ENCODE data around the gene COBL.

DNA sequence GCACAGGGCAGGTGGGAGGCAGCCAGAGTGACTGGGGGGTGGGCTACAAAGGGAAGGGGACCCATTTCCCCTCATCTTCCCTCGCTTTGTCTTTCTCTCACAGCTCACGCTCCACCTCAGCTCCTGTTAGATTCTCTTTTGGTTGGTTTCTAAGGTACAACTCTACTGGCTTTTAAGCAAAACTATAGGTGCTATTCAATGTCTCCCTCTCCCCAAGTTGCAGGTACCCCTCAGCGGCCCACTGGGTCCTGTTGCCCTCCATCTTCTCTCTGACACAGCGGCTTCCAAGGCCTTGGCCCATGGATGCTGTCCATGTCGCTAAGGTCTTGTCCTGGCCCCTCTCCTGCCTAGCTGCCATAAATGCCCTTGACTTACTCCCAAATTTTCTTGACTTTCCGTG, 168.4 kb downstream of the COBL start:
- no peak for TF ChIP-seq POLR2A (IDR thresholded peaks at IDR 0.05)
- TF ChIP-seq, protein P1, sequence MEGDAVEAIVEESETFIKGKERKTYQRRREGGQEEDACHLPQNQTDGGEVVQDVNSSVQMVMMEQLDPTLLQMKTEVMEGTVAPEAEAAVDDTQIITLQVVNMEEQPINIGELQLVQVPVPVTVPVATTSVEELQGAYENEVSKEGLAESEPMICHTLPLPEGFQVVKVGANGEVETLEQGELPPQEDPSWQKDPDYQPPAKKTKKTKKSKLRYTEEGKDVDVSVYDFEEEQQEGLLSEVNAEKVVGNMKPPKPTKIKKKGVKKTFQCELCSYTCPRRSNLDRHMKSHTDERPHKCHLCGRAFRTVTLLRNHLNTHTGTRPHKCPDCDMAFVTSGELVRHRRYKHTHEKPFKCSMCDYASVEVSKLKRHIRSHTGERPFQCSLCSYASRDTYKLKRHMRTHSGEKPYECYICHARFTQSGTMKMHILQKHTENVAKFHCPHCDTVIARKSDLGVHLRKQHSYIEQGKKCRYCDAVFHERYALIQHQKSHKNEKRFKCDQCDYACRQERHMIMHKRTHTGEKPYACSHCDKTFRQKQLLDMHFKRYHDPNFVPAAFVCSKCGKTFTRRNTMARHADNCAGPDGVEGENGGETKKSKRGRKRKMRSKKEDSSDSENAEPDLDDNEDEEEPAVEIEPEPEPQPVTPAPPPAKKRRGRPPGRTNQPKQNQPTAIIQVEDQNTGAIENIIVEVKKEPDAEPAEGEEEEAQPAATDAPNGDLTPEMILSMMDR (IDR thresholded peaks at IDR 0.05) = no peak

Measured in right lobe of liver (tissue), 4 donors.